Loucy (cell line): ENCODE measurements around the gene PAPSS2.

Experiments
- H2AFZ ChIP-seq: fragments of 200-600 bp; sonication (generic); 2 replicates; pipeline ENCODE4 v1.6.0; 2016; ENCODE audit warnings: antibody characterized with exemption, mild to moderate bottlenecking, low read length, moderate library complexity
- H3F3A ChIP-seq: fragments of 200-600 bp; 2 replicates; pipeline ENCODE4 v1.6.0; 2016; ENCODE audit warnings: antibody characterized with exemption, low read depth, mild to moderate bottlenecking
- H3K27me3 ChIP-seq: fragments of 200-600 bp; sonication (generic); 2 replicates; pipeline ENCODE4 v1.6.1; 2014; ENCODE audit warnings: low read length, mild to moderate bottlenecking; ENCODE audit not compliant: insufficient read depth, poor library complexity, severe bottlenecking
- H3K36me3 ChIP-seq: fragments of 200-600 bp; sonication (generic); 2 replicates; pipeline ENCODE4 v1.6.1; 2016; ENCODE audit warnings: low read length; ENCODE audit not compliant: insufficient read depth
- H3K4me1 ChIP-seq: fragments of 200-600 bp; sonication (generic); 2 replicates; pipeline ENCODE4 v1.5.1; 2014; ENCODE audit warnings: low read length, mild to moderate bottlenecking; ENCODE audit not compliant: insufficient read depth, poor library complexity, severe bottlenecking
- H3K4me2 ChIP-seq: fragments of 200-600 bp; sonication (generic); 2 replicates; pipeline ENCODE4 v1.6.0; 2014; ENCODE audit warnings: antibody characterized with exemption, low read length, low read depth, mild to moderate bottlenecking; ENCODE audit not compliant: poor library complexity, severe bottlenecking
- H3K4me3 ChIP-seq: fragments of 200-600 bp; sonication (generic); 2 replicates; pipeline ENCODE4 v1.5.1; 2014; ENCODE audit warnings: low read length, mild to moderate bottlenecking, mixed read lengths; ENCODE audit not compliant: poor library complexity, severe bottlenecking
- H3K79me2 ChIP-seq: fragments of 200-600 bp; sonication (generic); 2 replicates; pipeline ENCODE4 v1.6.1; 2014; ENCODE audit warnings: low read length; ENCODE audit not compliant: insufficient read depth
- H3K9ac ChIP-seq: fragments of 200-600 bp; sonication (generic); 2 replicates; pipeline ENCODE4 v1.6.0; 2014; ENCODE audit warnings: mild to moderate bottlenecking, low read depth, low read length, moderate library complexity; ENCODE audit not compliant: poor library complexity, severe bottlenecking
- H3K9me2 ChIP-seq: fragments of 200-600 bp; sonication (generic); replicated peaks from 2 replicates; pipeline ENCODE4 v1.6.1; 2016; ENCODE audit warnings: low read depth, low read length, mixed read lengths
- H3K9me3 ChIP-seq: fragments of 200-600 bp; sonication (generic); 2 replicates; pipeline ENCODE4 v1.6.1; 2014; ENCODE audit warnings: mild to moderate bottlenecking, antibody characterized with exemption, low read length, low read depth; ENCODE audit not compliant: insufficient read depth
- H4K20me1 ChIP-seq: fragments of 200-600 bp; sonication (generic); 2 replicates; pipeline ENCODE4 v1.6.0; 2014; ENCODE audit warnings: antibody characterized with exemption, low read length, mild to moderate bottlenecking; ENCODE audit not compliant: insufficient read depth, poor library complexity, severe bottlenecking
- EZH2phosphoT487 ChIP-seq: fragments of 200-600 bp; IDR thresholded peaks from 2 replicates; pipeline ENCODE4 v1.6.1; 2018; ENCODE audit warnings: antibody characterized with exemption, mild to moderate bottlenecking, moderate library complexity, borderline replicate concordance
- TF ChIP-seq, protein P1 (sequence below): fragments of 200-600 bp; sonication (generic); conservative IDR thresholded peaks from 2 replicates; pipeline ENCODE4 v1.5.1; 2014; ENCODE audit warnings: mild to moderate bottlenecking, antibody characterized with exemption, low read length

PAPSS2 gene

DNA sequence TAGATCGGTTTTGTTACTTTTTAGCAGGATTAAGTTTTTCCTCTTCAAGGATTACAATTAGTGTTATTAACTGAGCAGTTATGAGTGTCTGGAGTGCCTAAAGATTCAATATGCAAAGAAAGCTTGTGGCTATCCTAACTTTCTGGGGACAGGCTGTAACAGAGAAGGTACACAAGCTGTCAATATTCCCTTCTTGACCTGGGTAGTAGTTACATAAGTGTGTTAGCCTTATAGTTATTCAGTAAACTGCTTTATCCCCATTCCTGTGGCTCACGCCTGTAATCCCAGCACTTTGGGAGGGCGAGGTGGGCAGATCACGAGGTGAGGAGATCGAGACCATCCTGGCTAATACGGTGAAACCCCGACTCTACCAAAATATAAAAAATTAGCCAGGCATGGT lies 126.7 kb downstream of the PAPSS2 start:
- Histone ChIP-seq H3K4me1 (no peaks in the 10 kb centered on the region), H3K36me3 (peaks cover 83% of the 10 kb centered on the region), H3K4me3 (no peak overlapping the region), H3K4me2 (no peak overlapping the region), H4K20me1 (peaks cover 6% of the 10 kb centered on the region), H3K9me2 (no peaks in the 10 kb centered on the region), H3F3A (no peaks in the 10 kb centered on the region), H3K9me3 (no peaks in the 10 kb centered on the region), H3K9ac (no peak overlapping the region), H3K27me3 (no peaks in the 10 kb centered on the region), H2AFZ (no peak overlapping the region), H3K79me2 (peaks cover 16% of the 10 kb centered on the region)
- TF ChIP-seq EZH2phosphoT487, result no peak
- TF ChIP-seq, protein P1, sequence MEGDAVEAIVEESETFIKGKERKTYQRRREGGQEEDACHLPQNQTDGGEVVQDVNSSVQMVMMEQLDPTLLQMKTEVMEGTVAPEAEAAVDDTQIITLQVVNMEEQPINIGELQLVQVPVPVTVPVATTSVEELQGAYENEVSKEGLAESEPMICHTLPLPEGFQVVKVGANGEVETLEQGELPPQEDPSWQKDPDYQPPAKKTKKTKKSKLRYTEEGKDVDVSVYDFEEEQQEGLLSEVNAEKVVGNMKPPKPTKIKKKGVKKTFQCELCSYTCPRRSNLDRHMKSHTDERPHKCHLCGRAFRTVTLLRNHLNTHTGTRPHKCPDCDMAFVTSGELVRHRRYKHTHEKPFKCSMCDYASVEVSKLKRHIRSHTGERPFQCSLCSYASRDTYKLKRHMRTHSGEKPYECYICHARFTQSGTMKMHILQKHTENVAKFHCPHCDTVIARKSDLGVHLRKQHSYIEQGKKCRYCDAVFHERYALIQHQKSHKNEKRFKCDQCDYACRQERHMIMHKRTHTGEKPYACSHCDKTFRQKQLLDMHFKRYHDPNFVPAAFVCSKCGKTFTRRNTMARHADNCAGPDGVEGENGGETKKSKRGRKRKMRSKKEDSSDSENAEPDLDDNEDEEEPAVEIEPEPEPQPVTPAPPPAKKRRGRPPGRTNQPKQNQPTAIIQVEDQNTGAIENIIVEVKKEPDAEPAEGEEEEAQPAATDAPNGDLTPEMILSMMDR, result no peak

DNA sequence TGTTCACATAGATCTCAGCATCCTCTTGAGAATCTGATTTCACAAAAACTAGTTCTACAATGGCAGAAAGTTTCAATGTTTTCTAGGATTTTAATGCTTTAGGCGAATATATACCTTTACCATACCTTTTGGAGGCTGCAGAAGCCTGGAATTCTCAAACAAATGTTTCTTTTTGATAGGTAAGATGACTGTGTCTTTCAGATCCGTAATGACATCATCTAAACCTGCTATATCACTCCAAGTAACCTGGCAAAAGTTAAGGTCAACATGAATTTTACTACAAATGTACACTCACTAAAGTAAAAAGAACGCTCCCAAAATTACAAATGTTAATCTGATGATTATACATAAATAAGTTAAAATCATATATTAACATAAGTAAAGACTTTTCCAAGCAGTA lies 130.5 kb downstream of the PAPSS2 start:
- Histone ChIP-seq H3K27me3 (no peaks in the 10 kb centered on the region), H3K9me3 (no peaks in the 10 kb centered on the region), H3K79me2 (peaks cover 18% of the 10 kb centered on the region), H3K9ac (no peak overlapping the region), H3K4me2 (no peak overlapping the region), H3K36me3 (peaks cover 69% of the 10 kb centered on the region), H3K4me1 (no peaks in the 10 kb centered on the region), H2AFZ (no peak overlapping the region), H4K20me1 (peaks cover 5% of the 10 kb centered on the region), H3K4me3 (no peak overlapping the region), H3F3A (no peaks in the 10 kb centered on the region), H3K9me2 (no peaks in the 10 kb centered on the region)
- no peak for TF ChIP-seq EZH2phosphoT487
- TF ChIP-seq, protein P1, result no peak

DNA sequence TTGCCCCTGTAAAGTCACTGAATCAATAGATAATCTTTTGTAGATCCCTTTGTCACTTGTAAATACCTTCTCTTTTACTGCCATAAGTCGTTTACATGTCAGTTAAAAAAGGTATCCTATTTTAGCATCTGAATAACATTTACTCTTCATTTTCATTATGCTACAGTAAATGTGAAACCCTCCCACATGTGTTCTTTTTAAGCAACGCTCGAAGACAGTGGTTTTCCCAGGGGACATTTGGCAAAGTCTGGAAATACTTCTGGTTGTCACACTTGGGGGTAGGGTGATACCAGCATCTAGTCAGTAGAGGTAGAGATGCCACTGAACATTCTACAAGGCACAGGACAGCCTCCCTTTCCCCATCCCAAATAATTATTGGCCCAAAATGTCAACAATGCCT lies 134.6 kb downstream of the PAPSS2 start:
- H3K36me3 ChIP-seq, result peaks cover 63% of the 10 kb centered on the region
- no peak overlapping the region for H2AFZ ChIP-seq
- no peak overlapping the region for H3K4me2 ChIP-seq
- TF ChIP-seq, protein P1, result no peak
- no peak for TF ChIP-seq EZH2phosphoT487
- peaks cover 47% of the 10 kb centered on the region for H3K79me2 ChIP-seq
- H3K4me1 ChIP-seq, result peaks cover 9% of the 10 kb centered on the region
- H3K4me3 ChIP-seq, result no peak overlapping the region
- H3K9me3 ChIP-seq, result no peaks in the 10 kb centered on the region
- no peaks in the 10 kb centered on the region for H3K9me2 ChIP-seq
- no peaks in the 10 kb centered on the region for H3F3A ChIP-seq
- no peaks in the 10 kb centered on the region for H3K27me3 ChIP-seq
- peaks cover 5% of the 10 kb centered on the region for H4K20me1 ChIP-seq
- H3K9ac ChIP-seq, result no peak overlapping the region
